ENCODE results near the gene LMTK3.

Gene LMTK3

GRCh38 chr19:48455908-48456562, 55.6 kb downstream of the LMTK3 start:
- Histone ChIP-seq H3K79me2 (ENCODE audit: control insufficient read depth, insufficient read depth, low read length, poor library complexity) (no peaks in the 10 kb centered on the region), H2BK12ac (ENCODE audit: low read length) (no peak overlapping the region), H3K18ac (ENCODE audit: low read length) (no peak overlapping the region), H4K91ac (ENCODE audit: low read depth, low read length) (no peak overlapping the region), H3K27me3 (ENCODE audit: insufficient read depth, low read length) (no peaks in the 10 kb centered on the region), H3K14ac (ENCODE audit: low read length) (no peak overlapping the region), H2AFZ (ENCODE audit: insufficient read depth, low read length, poor library complexity) (no peak overlapping the region), H2BK5ac (ENCODE audit: low read depth, low read length, poor library complexity) (no peak overlapping the region), H3K9ac (ENCODE audit: low read length) (no peak overlapping the region), H3K27ac (ENCODE audit: low read depth, low read length) (no peak overlapping the region), H2BK120ac (ENCODE audit: insufficient read depth, low read length, poor library complexity) (no peak overlapping the region), H3K9me3 (ENCODE audit: insufficient read depth, low read depth, low read length) (peaks cover 2% of the 10 kb centered on the region), H2AK5ac (ENCODE audit: low read length) (no peak overlapping the region), H3K36me3 (ENCODE audit: control insufficient read depth in 1 of 2, insufficient read depth in 2 of 2, low read length in 2 of 2) (peaks cover 50 to 51% of the 10 kb centered on the region in 2 experiments), H4K12ac (ENCODE audit: low read depth, low read length) (no peak overlapping the region), H3K4me1 (ENCODE audit: control insufficient read depth in 1 of 2, insufficient read depth in 2 of 2, low read length in 2 of 2) (no peaks in the 10 kb centered on the region), H3K4me3 (ENCODE audit: low read depth, low read length) (no peak overlapping the region), H3K4me2 (ENCODE audit: low read length) (no peak overlapping the region), H3K4ac (ENCODE audit: low read depth, low read length) (no peak overlapping the region), H4K8ac (ENCODE audit: low read depth, low read length) (no peak overlapping the region), H3K23ac (ENCODE audit: low read length) (no peak overlapping the region), H3K79me1 (ENCODE audit: low read length) (no peaks in the 10 kb centered on the region)
- DNase-seq: no peak
- no CpG with 5 or more reads among the region's 11 CpGs for WGBS (ENCODE audit: extremely low coverage, insufficient coverage, insufficient read length)

- Histone ChIP-seq H3K79me1 (ENCODE audit: low read length) (no peaks in the 10 kb centered on the region), H3K36me3 (ENCODE audit: control insufficient read depth in 1 of 2, insufficient read depth in 2 of 2, low read length in 2 of 2) (peaks cover 57 to 58% of the 10 kb centered on the region in 2 experiments), H3K27ac (ENCODE audit: low read depth, low read length) (no peak within 1 kb of the TSS), H3K4me1 (ENCODE audit: control insufficient read depth in 1 of 2, insufficient read depth in 2 of 2, low read length in 2 of 2) (no peaks in the 10 kb centered on the region), H3K79me2 (ENCODE audit: control insufficient read depth, insufficient read depth, low read length, poor library complexity) (no peaks in the 10 kb centered on the region), H3K23ac (ENCODE audit: low read length) (no peak within 1 kb of the TSS), H2AFZ (ENCODE audit: insufficient read depth, low read length, poor library complexity) (no peak within 1 kb of the TSS), H2BK5ac (ENCODE audit: low read depth, low read length, poor library complexity) (no peak within 1 kb of the TSS), H4K91ac (ENCODE audit: low read depth, low read length) (no peak within 1 kb of the TSS), H3K18ac (ENCODE audit: low read length) (no peak within 1 kb of the TSS), H3K4me2 (ENCODE audit: low read length) (no peak within 1 kb of the TSS), H3K4ac (ENCODE audit: low read depth, low read length) (no peak within 1 kb of the TSS), H2AK5ac (ENCODE audit: low read length) (no peak within 1 kb of the TSS), H2BK12ac (ENCODE audit: low read length) (no peak within 1 kb of the TSS), H2BK120ac (ENCODE audit: insufficient read depth, low read length, poor library complexity) (no peak within 1 kb of the TSS), H4K8ac (ENCODE audit: low read depth, low read length) (no peak within 1 kb of the TSS), H3K27me3 (ENCODE audit: insufficient read depth, low read length) (no peaks in the 10 kb centered on the region), H4K12ac (ENCODE audit: low read depth, low read length) (no peak within 1 kb of the TSS), H3K9me3 (ENCODE audit: insufficient read depth, low read depth, low read length) (peaks cover 2% of the 10 kb centered on the region), H3K4me3 (ENCODE audit: low read depth, low read length) (no peak within 1 kb of the TSS), H3K14ac (ENCODE audit: low read length) (no peak within 1 kb of the TSS), H3K9ac (ENCODE audit: low read length) (no peak within 1 kb of the TSS)
- DNase-seq: no peak
- WGBS (ENCODE audit: extremely low coverage, insufficient coverage, insufficient read length): no CpG with 5 or more reads among the region's 16 CpGs
Measured at GRCh38 chr19:48455171-48455907, 56.3 kb downstream of the LMTK3 start, which contains the start of gene KCNJ14. TSS of gene KCNJ14 (plus strand) at chr19:48455574. CDS start at chr19:48461725, 6,151 bp downstream.

GRCh38 chr19:48454150-48454730, 57.4 kb downstream of the LMTK3 start:
- Histone ChIP-seq H4K91ac (ENCODE audit: low read depth, low read length) (no peak overlapping the region), H3K9ac (ENCODE audit: low read length) (no peak overlapping the region), H3K18ac (ENCODE audit: low read length) (no peak overlapping the region), H2AFZ (ENCODE audit: insufficient read depth, low read length, poor library complexity) (no peak overlapping the region), H2AK5ac (ENCODE audit: low read length) (no peak overlapping the region), H3K36me3 (ENCODE audit: control insufficient read depth in 1 of 2, insufficient read depth in 2 of 2, low read length in 2 of 2) (peaks cover 68 to 69% of the 10 kb centered on the region in 2 experiments), H2BK5ac (ENCODE audit: low read depth, low read length, poor library complexity) (no peak overlapping the region), H3K4ac (ENCODE audit: low read depth, low read length) (no peak overlapping the region), H2BK12ac (ENCODE audit: low read length) (no peak overlapping the region), H3K4me1 (ENCODE audit: control insufficient read depth in 1 of 2, insufficient read depth in 2 of 2, low read length in 2 of 2) (no peaks in the 10 kb centered on the region), H3K14ac (ENCODE audit: low read length) (no peak overlapping the region), H3K79me2 (ENCODE audit: control insufficient read depth, insufficient read depth, low read length, poor library complexity) (no peaks in the 10 kb centered on the region), H3K27me3 (ENCODE audit: insufficient read depth, low read length) (no peaks in the 10 kb centered on the region), H3K9me3 (ENCODE audit: insufficient read depth, low read depth, low read length) (peaks cover 2% of the 10 kb centered on the region), H3K27ac (ENCODE audit: low read depth, low read length) (no peak overlapping the region), H4K8ac (ENCODE audit: low read depth, low read length) (no peak overlapping the region), H3K4me3 (ENCODE audit: low read depth, low read length) (no peak overlapping the region), H4K12ac (ENCODE audit: low read depth, low read length) (no peak overlapping the region), H3K4me2 (ENCODE audit: low read length) (no peak overlapping the region), H3K79me1 (ENCODE audit: low read length) (no peaks in the 10 kb centered on the region), H2BK120ac (ENCODE audit: insufficient read depth, low read length, poor library complexity) (no peak overlapping the region), H3K23ac (ENCODE audit: low read length) (no peak overlapping the region)
- WGBS (ENCODE audit: extremely low coverage, insufficient coverage, insufficient read length): no CpG with 5 or more reads among the region's 22 CpGs
- DNase-seq: no peak

DNA sequence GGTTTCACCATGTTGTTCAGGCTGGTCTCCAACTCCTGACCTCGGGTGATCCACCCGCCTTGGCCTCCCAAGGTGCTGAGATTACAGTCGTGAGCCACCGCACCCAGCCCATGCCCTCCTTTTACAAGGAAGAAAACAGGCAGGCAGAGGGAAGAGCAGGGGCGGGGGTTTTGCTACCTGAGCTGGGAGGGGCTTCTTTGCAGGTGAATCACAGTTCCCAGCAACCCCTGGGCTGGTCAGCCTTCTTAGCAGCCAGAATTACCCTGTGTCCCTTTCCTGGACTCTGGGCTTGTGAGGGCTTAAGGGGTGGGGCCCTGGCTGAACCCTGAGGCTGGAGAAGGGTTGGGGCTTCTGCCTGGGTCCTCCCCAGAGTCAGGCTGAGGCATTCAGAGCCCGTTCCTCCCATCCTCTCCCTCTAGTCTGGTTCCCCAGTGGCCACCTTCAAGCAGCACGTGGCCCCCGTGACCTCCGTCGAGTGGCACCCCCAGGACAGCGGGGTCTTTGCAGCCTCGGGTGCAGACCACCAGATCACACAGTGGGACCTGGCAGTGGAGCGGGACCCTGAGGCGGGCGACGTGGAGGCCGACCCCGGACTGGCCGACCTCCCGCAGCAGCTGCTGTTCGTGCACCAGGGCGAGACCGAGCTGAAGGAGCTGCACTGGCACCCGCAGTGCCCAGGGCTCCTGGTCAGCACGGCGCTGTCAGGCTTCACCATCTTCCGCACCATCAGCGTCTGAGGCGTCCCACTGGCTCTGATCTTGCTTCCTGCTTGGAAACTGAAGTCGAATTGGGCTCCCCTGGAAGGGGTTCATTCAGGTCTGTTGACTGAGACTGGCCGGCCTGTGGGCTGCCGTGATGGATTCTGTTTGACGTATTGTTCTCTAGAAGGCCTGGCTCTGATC, 59.1 kb downstream of the LMTK3 start:
- DNase-seq: no peak
- H2AK5ac ChIP-seq (ENCODE audit: low read length): no peak overlapping the region
- H3K23ac ChIP-seq (ENCODE audit: low read length): no peak overlapping the region
- H4K8ac ChIP-seq (ENCODE audit: low read depth, low read length): no peak overlapping the region
- no peak overlapping the region for H3K4me2 ChIP-seq (ENCODE audit: low read length)
- no peak overlapping the region for H3K14ac ChIP-seq (ENCODE audit: low read length)
- peaks cover 76 to 78% of the 10 kb centered on the region in 2 experiments for H3K36me3 ChIP-seq (ENCODE audit: control insufficient read depth in 1 of 2, insufficient read depth in 2 of 2, low read length in 2 of 2)
- H4K12ac ChIP-seq (ENCODE audit: low read depth, low read length): no peak overlapping the region
- H3K4ac ChIP-seq (ENCODE audit: low read depth, low read length): no peak overlapping the region
- no peak overlapping the region for H3K4me3 ChIP-seq (ENCODE audit: low read depth, low read length)
- no peak overlapping the region for H2AFZ ChIP-seq (ENCODE audit: insufficient read depth, low read length, poor library complexity)
- no peak overlapping the region for H3K27ac ChIP-seq (ENCODE audit: low read depth, low read length)
- no peak overlapping the region for H4K91ac ChIP-seq (ENCODE audit: low read depth, low read length)
- no peaks in the 10 kb centered on the region for H3K27me3 ChIP-seq (ENCODE audit: insufficient read depth, low read length)
- H3K18ac ChIP-seq (ENCODE audit: low read length): no peak overlapping the region
- H3K79me1 ChIP-seq (ENCODE audit: low read length): no peaks in the 10 kb centered on the region
- no peaks in the 10 kb centered on the region for H3K79me2 ChIP-seq (ENCODE audit: control insufficient read depth, insufficient read depth, low read length, poor library complexity)
- H2BK12ac ChIP-seq (ENCODE audit: low read length): no peak overlapping the region
- no peak overlapping the region for H2BK5ac ChIP-seq (ENCODE audit: low read depth, low read length, poor library complexity)
- H3K9me3 ChIP-seq (ENCODE audit: insufficient read depth, low read depth, low read length): peaks cover 2% of the 10 kb centered on the region
- H3K9ac ChIP-seq (ENCODE audit: low read length): no peak overlapping the region
- no CpG with 5 or more reads among the region's 33 CpGs for WGBS (ENCODE audit: extremely low coverage, insufficient coverage, insufficient read length)
- H2BK120ac ChIP-seq (ENCODE audit: insufficient read depth, low read length, poor library complexity): no peak overlapping the region
- H3K4me1 ChIP-seq (ENCODE audit: control insufficient read depth in 1 of 2, insufficient read depth in 2 of 2, low read length in 2 of 2): no peaks in the 10 kb centered on the region

Data from trophoblast cell (in vitro differentiated cells and primary cell).